Peyer's patch (tissue), 4 donors: ENCODE data around the gene NCOA5.

ENCODE experiments used
- CTCF ChIP-seq, 6 experiments: fragments of 450-650 bp in 4 of 6; fragments of 200-600 bp in 2 of 6; sonication (generic) in 1 of 6; IDR thresholded peaks; one replicate each; pipeline ENCODE4 v1.5.1; 2017 to 2019; ENCODE audit warnings: antibody characterized with exemption in 6 of 6, mild to moderate bottlenecking in 3 of 6, moderate library complexity in 1 of 6
- POLR2A ChIP-seq, 2 donors: fragments of 450-650 bp; IDR thresholded peaks; one replicate each; pipeline ENCODE4 v1.5.1; 2017; ENCODE audit warnings: antibody characterized with exemption in 2 of 2, mild to moderate bottlenecking in 2 of 2, moderate library complexity in 2 of 2

- TF ChIP-seq POLR2A (IDR thresholded peaks at IDR 0.05) (no peak), CTCF (IDR thresholded peaks at IDR 0.05) (no peak)
Measured at GRCh38 chr20:46040902-46041535, 48.7 kb downstream of the NCOA5 start.
